Fibroblast of lung (primary cell): ENCODE measurements around the gene NRCAM.

ENCODE experiments used
- CTCF ChIP-seq, 2 donors: IDR thresholded peaks in 1 of 2; conservative IDR thresholded peaks in 1 of 2; 1 replicate in 1 of 2; 2 replicates in 1 of 2; pipeline ENCODE4 v1.5.1; 2011 to 2012; ENCODE audit warnings: low read length in 2 of 2, control low read depth in 1 of 2, inconsistent platforms in 1 of 2, low read depth in 1 of 2, mild to moderate bottlenecking in 1 of 2
- EZH2 ChIP-seq: IDR thresholded peaks from 2 replicates; pipeline ENCODE4 v1.5.1; 2012; ENCODE audit warnings: low read length, control low read depth, mild to moderate bottlenecking; ENCODE audit errors: missing control alignments

GRCh38 chr7:108450160-108450559, 6.1 kb downstream of the NRCAM start:
- TF ChIP-seq CTCF (conservative IDR thresholded peaks at IDR 0.05 in 1 of 2, IDR thresholded peaks at IDR 0.05 in 1 of 2; ENCODE audit: low read depth in 1 of 2, low read length in 2 of 2) = no peak
- no peak for TF ChIP-seq EZH2
